SU-DHL-6 (cell line): Measurements from ENCODE around the gene MKKS.

Experiments used
- EZH2phosphoT487 ChIP-seq: fragments of 200-600 bp; sonication (generic), shearing (Covaris generic); conservative IDR thresholded peaks from 2 replicates; pipeline ENCODE4 v1.6.1; 2018; ENCODE audit warnings: mild to moderate bottlenecking, antibody characterized with exemption, low read length, moderate library complexity, mixed read lengths
- TF ChIP-seq, protein P1 (sequence below): fragments of 200-600 bp; sonication (generic); IDR thresholded peaks from one replicate; pipeline ENCODE4 v1.5.1; 2017; ENCODE audit warnings: antibody characterized with exemption, mild to moderate bottlenecking, low read length, moderate library complexity; ENCODE audit not compliant: insufficient read depth, poor library complexity, severe bottlenecking

DNA sequence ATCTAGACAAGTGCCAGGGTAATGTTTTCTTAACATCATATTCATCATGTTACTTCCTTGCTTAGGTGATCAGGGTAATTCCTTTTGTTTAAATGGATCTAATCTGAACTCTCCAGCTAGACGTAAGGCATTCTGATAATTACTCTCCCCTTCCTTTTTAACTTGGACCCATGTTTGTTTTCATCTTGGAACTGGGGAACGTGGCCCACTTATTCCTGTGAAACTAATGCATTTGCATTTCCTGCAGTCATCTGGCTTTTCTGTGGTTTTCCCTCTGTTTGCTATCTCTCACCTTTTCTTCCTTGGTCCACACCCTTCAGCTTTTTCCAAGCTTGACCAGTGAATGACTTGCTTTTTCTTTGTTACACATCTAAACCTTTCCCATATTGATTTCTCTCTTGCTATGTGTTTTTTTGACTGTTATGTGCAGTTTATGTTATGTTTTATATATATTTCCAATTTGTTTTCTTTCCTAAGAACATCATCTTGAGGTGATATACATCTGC lies 34.4 kb upstream of the MKKS start:
- TF ChIP-seq, protein P1, sequence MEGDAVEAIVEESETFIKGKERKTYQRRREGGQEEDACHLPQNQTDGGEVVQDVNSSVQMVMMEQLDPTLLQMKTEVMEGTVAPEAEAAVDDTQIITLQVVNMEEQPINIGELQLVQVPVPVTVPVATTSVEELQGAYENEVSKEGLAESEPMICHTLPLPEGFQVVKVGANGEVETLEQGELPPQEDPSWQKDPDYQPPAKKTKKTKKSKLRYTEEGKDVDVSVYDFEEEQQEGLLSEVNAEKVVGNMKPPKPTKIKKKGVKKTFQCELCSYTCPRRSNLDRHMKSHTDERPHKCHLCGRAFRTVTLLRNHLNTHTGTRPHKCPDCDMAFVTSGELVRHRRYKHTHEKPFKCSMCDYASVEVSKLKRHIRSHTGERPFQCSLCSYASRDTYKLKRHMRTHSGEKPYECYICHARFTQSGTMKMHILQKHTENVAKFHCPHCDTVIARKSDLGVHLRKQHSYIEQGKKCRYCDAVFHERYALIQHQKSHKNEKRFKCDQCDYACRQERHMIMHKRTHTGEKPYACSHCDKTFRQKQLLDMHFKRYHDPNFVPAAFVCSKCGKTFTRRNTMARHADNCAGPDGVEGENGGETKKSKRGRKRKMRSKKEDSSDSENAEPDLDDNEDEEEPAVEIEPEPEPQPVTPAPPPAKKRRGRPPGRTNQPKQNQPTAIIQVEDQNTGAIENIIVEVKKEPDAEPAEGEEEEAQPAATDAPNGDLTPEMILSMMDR, result no peak
- no peak for TF ChIP-seq EZH2phosphoT487
